ENCODE data around the gene NPAS4.

GRCh38 chr11:66386171-66387069, 34.4 kb upstream of the NPAS4 start:
- TF ChIP-seq POLR2A (IDR thresholded peaks at IDR 0.05) (no peak), CTCF (IDR thresholded peaks at IDR 0.05) (peak; percentile 79 to 93), POLR2AphosphoS5 (IDR thresholded peaks at IDR 0.05) (peak in 1 of 3 donors; percentile 10), EP300 (IDR thresholded peaks at IDR 0.05) (no peak)
